ENCODE data around the gene C17orf100. TPM values are rescaled to one million over a fixed set of nuclear protein-coding genes. Genes with fewer than 3 reads are reported as not detected.
"Not testable (repeated sequence)": the region's sequence is repeated elsewhere in the genome, so short reads cannot be mapped to it uniquely, and the experiment has no call there.

Gene C17orf100
- total RNA-seq, 1 experiment from 2014 or later: 0.92 TPM

- DNase-seq (ENCODE audit: low read depth): no peak
These were observed 10.2 kb upstream of the C17orf100 start for GRCh38 chr17:6641247-6641863.

GRCh38 chr17:6642592-6642991 lies 9.0 kb upstream of the C17orf100 start:
- DNase-seq (ENCODE audit: low read depth): no peak

- peak; percentile 96 for DNase-seq (ENCODE audit: low read depth)
These were observed 8.0 kb upstream of the C17orf100 start for GRCh38 chr17:6643451-6644125.

DNA sequence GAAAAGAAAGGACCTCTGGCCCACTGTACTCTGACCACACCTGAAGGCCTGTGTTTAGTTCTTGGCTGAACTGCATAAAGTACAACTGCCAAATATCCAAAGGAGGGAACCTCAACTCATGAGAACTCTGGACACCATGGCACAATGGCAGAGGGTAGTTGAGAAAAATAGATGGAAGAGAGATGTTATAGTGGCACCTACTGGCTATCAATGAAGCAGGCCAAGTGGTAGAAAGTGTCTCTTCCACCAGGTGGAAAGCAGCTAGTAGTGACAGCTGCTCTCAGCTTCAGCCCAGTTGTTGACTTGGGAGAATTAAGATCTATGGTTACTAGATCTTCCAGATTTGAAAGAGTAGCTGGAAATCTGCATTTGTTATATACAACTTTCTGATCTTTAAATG lies 3.4 kb upstream of the C17orf100 start:
- DNase-seq (ENCODE audit: low read depth): peak; percentile 48

DNA sequence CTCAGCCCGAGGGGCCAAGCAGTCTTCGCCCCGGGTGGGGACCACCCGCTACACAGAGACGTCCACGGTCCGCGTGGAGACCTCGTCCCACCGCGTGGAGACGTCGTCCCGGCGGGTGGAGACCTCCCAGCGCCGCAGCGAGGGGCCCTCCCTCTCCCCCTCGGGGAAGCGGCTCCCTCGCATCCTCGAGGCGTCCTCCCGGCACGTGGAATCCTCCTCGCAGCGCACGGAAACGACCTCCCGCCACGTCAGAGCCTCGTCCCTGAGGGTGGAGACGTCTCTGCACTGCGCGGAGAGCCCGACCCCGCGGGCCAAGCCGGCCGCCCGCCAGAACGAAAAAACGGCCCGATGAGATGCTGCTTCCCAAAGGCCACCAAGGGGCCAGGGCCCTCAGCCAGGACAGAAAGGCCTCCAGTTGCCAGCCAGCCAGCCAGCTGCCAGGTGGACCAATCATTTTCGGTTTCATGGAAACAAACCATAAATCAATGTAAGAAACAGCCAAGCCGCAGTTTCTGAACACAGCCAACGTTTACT lies 424 bp downstream of the C17orf100 start:
- peak; percentile 36 for DNase-seq (ENCODE audit: low read depth)

DNA sequence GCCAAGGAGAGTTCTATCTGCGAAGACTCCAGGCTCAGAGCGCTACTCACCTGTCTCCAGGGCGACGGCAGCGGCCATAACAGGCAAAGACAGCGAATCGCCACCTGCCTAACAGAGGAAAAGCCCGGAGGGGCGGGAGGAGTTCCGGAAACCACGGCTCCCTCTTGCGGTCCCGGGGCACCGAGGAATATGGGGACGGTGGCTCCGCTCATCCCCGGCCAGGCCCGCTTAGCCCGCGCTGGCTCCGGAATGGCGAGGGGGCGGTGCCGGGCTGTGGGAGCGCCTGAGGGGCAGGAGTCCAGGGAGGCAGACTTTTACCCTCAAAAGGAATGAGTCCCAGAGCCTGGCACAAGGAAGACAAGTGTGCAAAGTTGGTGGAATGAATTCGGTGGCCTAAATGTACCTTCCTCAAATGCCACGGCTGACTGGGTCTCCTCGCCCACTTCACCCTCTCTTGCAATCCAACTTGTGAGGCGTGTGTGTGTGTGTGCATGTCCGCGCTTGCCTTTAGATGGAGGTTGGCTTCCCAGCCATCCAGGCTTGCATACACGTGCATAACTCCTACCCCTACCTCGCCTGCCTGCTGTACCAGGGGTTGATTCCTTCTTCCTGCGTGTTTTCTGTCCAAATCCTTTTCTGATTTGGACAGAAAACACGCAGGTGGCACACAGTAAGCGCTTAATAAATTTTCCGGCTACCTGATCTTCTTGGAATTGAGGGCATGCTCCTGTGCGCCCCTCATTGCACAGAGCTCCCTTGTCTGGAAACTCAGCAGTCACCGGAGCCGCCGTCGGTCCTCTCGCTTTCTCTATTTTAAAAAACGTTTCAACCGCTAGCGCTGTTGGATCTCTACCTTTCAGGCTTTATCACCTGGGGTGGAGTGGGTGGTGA lies 3.5 kb downstream of the C17orf100 start:
- no peak for DNase-seq (ENCODE audit: low read depth)

- not testable (repeated sequence) for DNase-seq (ENCODE audit: low read depth)
These were observed 4.3 kb downstream of the C17orf100 start for GRCh38 chr17:6655732-6656361.

GRCh38 chr17:6656797-6657632 lies 5.5 kb downstream of the C17orf100 start:
- not testable (repeated sequence) for DNase-seq (ENCODE audit: low read depth)

GRCh38 chr17:6657633-6658287 lies 6.2 kb downstream of the C17orf100 start:
- DNase-seq (ENCODE audit: low read depth): no peak

DNA sequence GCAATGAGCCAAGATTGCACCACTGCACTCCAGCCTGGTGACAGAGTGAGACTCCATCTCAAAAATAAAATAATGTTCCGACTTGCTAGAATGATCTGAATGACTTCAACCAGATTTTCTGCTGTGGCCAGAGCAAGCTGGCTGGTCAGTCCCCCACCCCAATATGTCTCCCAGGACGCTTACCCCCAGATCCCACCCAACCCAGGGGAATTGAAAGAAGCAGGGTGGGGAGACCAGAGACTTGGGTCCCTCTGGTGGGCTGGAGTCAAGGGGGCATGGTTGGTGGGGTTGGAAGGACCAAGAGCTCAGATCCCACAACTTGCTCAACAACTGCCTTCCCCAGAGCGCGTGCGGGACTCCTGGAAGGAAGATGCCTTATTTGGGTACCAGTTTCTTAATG lies 6.8 kb downstream of the C17orf100 start:
- not testable (repeated sequence) for DNase-seq (ENCODE audit: low read depth)

- DNase-seq (ENCODE audit: low read depth): no peak
These were observed 8.5 kb downstream of the C17orf100 start for GRCh38 chr17:6660101-6660500.

DNA sequence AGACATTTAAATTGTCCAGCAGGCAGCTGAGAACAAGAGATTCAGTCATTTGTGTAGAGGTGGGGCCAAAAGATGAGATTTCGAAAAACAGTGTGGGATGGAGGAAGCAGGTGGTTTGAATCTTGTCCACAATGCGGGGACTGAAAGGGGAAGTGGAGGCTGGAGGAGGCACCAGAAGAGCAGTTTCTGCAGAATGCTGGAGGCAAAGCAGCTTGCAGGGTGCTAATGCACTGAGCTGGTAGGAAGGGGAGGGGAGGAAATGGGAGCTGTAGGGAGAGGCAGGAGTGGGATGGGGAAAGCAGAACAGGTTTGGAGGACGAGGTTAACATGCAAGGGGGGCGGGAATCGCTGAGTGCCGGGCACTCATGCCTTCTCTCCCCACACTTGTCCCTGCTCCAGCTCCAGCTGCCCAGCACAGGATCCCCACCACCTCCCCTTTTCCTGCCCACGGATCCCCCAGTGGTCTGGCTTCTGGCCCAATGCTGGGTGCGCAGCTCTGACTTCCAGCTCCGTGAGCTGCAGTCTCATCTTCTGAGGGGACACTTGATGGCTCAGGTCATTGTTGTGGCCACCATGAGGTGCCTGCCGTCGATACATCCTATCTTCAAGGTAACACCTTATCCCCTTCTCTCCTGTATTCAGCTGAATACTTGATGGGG lies 9.4 kb downstream of the C17orf100 start:
- no peak for DNase-seq (ENCODE audit: low read depth)

DNA sequence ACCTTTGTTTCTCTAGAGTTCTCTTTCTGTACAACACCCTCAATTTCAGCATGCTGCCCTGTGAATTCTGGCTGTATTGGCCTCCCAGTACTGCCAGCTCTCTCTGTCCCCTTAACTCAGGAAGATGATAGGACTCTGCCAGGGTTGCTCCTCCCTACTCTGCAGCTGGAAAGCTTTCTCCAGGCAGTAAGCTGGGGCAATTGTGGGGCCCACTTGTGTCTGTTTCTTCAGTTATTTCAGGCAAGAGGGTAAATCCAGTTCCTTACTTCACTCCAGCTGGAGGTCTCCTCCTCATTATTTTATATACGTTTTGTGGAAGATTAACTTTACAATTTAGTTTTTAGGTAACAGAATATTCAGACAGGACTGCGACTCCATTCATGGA lies 9.9 kb downstream of the C17orf100 start:
- DNase-seq (ENCODE audit: low read depth): no peak

DNA sequence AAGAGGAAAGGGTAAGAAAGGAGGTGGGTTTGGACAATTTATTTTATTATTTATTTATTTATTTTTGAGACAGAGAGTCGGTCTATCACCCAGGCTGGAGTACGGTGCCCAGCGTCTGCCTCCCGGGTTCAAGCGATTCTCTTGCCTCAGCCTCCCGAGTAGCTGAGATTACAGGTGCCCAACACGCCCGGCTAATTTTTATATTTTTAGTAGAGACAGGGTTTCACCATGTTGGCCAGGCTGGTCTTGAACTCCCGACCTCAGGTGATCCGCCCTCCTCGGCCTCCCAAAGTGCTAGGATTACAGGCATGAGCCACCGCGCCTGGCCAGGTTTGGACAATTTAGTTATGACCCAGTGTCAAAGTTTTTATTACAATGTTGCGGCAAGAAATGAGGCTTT lies 11.6 kb downstream of the C17orf100 start:
- not testable (repeated sequence) for DNase-seq (ENCODE audit: low read depth)

DNA sequence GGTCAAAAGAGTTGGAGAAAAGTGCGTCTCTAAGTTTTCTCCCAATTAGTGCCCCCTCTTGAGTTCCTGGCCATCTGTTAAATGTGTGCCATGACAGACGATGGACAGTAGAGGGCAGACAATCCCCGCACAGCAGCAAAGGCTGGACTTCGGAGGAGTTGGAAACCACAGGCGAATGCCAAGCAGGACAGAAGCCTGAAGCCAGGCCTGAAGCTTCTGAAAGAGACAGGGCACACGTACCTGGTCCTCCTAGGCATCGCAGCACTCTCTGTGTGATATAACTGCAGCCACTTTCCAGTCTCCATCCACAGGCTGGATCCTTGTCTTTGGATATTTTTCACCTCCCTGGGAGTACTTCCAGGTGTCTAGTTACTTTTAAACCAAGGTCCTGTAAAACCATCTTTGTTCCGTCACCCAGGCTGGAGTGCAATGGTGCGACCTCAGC lies 14.5 kb downstream of the C17orf100 start:
- peak; percentile 70 for DNase-seq (ENCODE audit: low read depth)

- no peak for DNase-seq (ENCODE audit: low read depth)
These were observed 15.0 kb downstream of the C17orf100 start for GRCh38 chr17:6666557-6666956.

DNA sequence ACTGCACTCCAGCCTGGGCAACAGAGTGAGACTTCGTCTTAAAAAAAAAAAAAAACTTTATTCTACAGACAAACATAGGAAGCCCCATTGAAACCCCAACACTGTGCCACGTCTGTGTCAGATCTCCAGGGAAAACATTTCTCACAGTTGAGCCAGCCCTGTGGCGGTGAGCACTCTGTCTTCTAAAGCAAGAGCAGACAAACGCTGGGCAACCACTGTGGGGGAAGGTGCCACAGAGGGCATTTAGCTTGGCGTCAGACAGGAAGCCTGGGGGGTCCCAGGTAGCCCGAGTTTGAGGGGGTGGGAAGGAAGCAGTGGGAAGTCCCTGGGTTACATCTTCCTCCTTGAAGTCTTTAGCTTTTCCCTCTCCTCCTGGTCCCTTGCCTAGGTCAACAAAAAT lies 16.0 kb downstream of the C17orf100 start:
- DNase-seq (ENCODE audit: low read depth): no peak

- DNase-seq (ENCODE audit: low read depth): no peak
These were observed 16.7 kb downstream of the C17orf100 start for GRCh38 chr17:6668219-6668618.

DNA sequence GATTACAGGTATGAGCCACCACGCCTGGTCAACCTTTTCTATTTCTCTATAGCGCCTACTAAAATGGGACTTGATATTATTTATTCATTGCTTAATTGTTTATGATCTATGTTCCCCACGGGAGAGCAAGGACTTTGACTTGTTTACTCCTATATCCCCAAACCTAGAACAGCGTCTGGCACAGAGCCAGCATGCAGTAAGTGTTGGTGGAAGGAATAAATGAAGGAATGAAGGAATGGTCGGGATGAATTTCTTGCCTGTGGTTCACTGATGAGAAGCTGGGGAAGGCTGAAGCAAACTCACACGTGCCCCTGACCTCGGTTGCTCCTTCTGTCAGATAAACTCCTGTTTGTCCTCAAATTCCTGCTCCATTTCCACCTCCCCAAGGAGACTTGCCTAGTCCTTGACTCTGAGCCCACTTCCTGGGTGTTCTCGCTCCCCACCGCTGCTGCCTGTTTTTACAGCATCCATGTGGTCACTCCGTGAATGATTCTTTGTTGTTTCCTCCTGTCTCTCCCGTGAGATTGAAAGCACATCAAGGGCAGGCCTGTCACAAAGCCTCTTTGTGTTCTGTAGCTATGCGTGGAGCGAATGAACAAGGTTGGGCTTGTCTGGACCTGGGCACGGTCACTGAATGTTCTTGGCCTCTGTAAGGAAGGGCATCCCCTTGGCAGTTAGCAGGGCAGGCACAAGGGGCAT lies 17.3 kb downstream of the C17orf100 start:
- DNase-seq (ENCODE audit: low read depth): no peak
